ENCODE measurements around the gene CHD5.

Gene CHD5

GRCh38 chr1:6071219-6071618, 108.9 kb downstream of the CHD5 start:
- TF ChIP-seq CTCF (IDR thresholded peaks at IDR 0.05; ENCODE audit: borderline replicate concordance, control extremely low read depth, extremely low read depth, insufficient read depth, missing control alignments), result no peak
- DNase-seq (ENCODE audit: low spot score), result no peak
- in situ Hi-C loops (cut with MboI; ENCODE audit: low sequenced_read_pairs, unreplicated experiment), result no loop called here

- DNase-seq (ENCODE audit: low spot score), result no peak
- in situ Hi-C loops (cut with MboI; ENCODE audit: low sequenced_read_pairs, unreplicated experiment), result no loop called here
Observed at GRCh38 chr1:6070450-6070974, 109.6 kb downstream of the CHD5 start.

GRCh38 chr1:6069573-6069972, 110.5 kb downstream of the CHD5 start:
- TF ChIP-seq CTCF (IDR thresholded peaks at IDR 0.05; ENCODE audit: borderline replicate concordance, control extremely low read depth, extremely low read depth, insufficient read depth, missing control alignments), result no peak
- in situ Hi-C loops (cut with MboI; ENCODE audit: low sequenced_read_pairs, unreplicated experiment), result no loop called here
- no peak for DNase-seq (ENCODE audit: low spot score)

More at GRCh38 chr1:6070450-6070974, 109.6 kb downstream of the CHD5 start:
- TF ChIP-seq CTCF (IDR thresholded peaks at IDR 0.05; ENCODE audit: borderline replicate concordance, control extremely low read depth, extremely low read depth, insufficient read depth, missing control alignments), result no peak

GRCh38 chr1:6068932-6069331, 111.2 kb downstream of the CHD5 start:
- TF ChIP-seq CTCF (IDR thresholded peaks at IDR 0.05; ENCODE audit: borderline replicate concordance, control extremely low read depth, extremely low read depth, insufficient read depth, missing control alignments), result no peak
- in situ Hi-C loops (cut with MboI; ENCODE audit: low sequenced_read_pairs, unreplicated experiment), result no loop called here
- no peak for DNase-seq (ENCODE audit: low spot score)

GRCh38 chr1:6068073-6068472, 112.0 kb downstream of the CHD5 start:
- DNase-seq (ENCODE audit: low spot score), result no peak
- TF ChIP-seq CTCF (IDR thresholded peaks at IDR 0.05; ENCODE audit: borderline replicate concordance, control extremely low read depth, extremely low read depth, insufficient read depth, missing control alignments), result no peak
- in situ Hi-C loops (cut with MboI; ENCODE audit: low sequenced_read_pairs, unreplicated experiment), result no loop called here

- in situ Hi-C loops (cut with MboI; ENCODE audit: low sequenced_read_pairs, unreplicated experiment), result no loop called here
- TF ChIP-seq CTCF (IDR thresholded peaks at IDR 0.05; ENCODE audit: borderline replicate concordance, control extremely low read depth, extremely low read depth, insufficient read depth, missing control alignments), result no peak
- DNase-seq (ENCODE audit: low spot score), result no peak
Observed at GRCh38 chr1:6066680-6067079, 113.4 kb downstream of the CHD5 start.
